Measurements from ENCODE around the gene C2orf68. TPM values are rescaled to one million over a fixed set of nuclear protein-coding genes. Genes with fewer than 3 reads are reported as not detected.

Gene C2orf68
- polyA plus RNA-seq, 1 of the 3 experiments (the other 2 are of a cell fraction): 14.5 TPM

- no peak overlapping the region for H3K4me3 ChIP-seq (ENCODE audit: low read depth in 2 of 2, low read length in 1 of 2)
- H3K9me3 ChIP-seq: no peaks in the 10 kb centered on the region
- H3K9ac ChIP-seq: no peak overlapping the region
- ChIA-PET CTCF (interaction anchor here (0.8 kb wide), 1 partner anchor 188 kb away, joined by 4 read pairs; no protein-coding TSS in a partner anchor), POLR2A (interaction anchor here (1.1 kb wide), 1 partner anchor 26 kb away, joined by 3 read pairs; no protein-coding TSS in a partner anchor)
- no peaks in the 10 kb centered on the region for H3K9me2 ChIP-seq
- no peak overlapping the region for H3K27ac ChIP-seq (ENCODE audit: low read depth in 2 of 2, low read length in 1 of 2)
- no peaks in the 10 kb centered on the region for H3K27me3 ChIP-seq (ENCODE audit: insufficient read depth)
- no peak overlapping the region for H2AFZ ChIP-seq (ENCODE audit: low read depth)
- no peaks in the 10 kb centered on the region for H3K4me1 ChIP-seq (ENCODE audit: control insufficient read depth in 1 of 2, insufficient read depth in 2 of 2, low read depth in 1 of 2, low read length in 1 of 2)
- H3K79me2 ChIP-seq (ENCODE audit: insufficient read depth): no peaks in the 10 kb centered on the region
- 77% methylated on average over 16 of the region's 19 CpGs for WGBS (ENCODE audit: low lambda C conversion rate)
- H3K4me2 ChIP-seq: no peak overlapping the region
- no peak for DNase-seq
- no peaks in the 10 kb centered on the region for H4K20me1 ChIP-seq (ENCODE audit: insufficient read depth)
- TF ChIP-seq MXI1 (IDR thresholded peaks at IDR 0.05; ENCODE audit: low read depth, low read length) (no peak), EZH2phosphoT487 (IDR thresholded peaks at IDR 0.05; ENCODE audit: borderline replicate concordance, low read depth) (no peak), MEF2A (IDR thresholded peaks at IDR 0.05; ENCODE audit: borderline replicate concordance, low read depth) (no peak), RCOR1 (IDR thresholded peaks at IDR 0.05; ENCODE audit: low read length) (no peak), FOXJ3 (CRISPR knock-in tag; IDR thresholded peaks at IDR 0.05) (no peak)
- TF ChIP-seq, protein P1, sequence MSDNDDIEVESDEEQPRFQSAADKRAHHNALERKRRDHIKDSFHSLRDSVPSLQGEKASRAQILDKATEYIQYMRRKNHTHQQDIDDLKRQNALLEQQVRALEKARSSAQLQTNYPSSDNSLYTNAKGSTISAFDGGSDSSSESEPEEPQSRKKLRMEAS (IDR thresholded peaks at IDR 0.05; ENCODE audit: low read depth): no peak
- H3F3A ChIP-seq (replicated peaks; ENCODE audit: insufficient read depth): no peaks in the 10 kb centered on the region
- H3K36me3 ChIP-seq (replicated peaks in 1 of 2; ENCODE audit: control insufficient read depth in 1 of 2, insufficient read depth in 2 of 2, low read length in 1 of 2): no peaks in the 10 kb centered on the region
Measured at GRCh38 chr2:85578243-85579180, 33.4 kb downstream of the C2orf68 start.

- no peak within 1 kb of the TSS for H3K4me3 ChIP-seq (ENCODE audit: low read depth in 2 of 2, low read length in 1 of 2)
- H3K4me2 ChIP-seq: no peak within 1 kb of the TSS
- no peak for DNase-seq
- no peaks in the 10 kb centered on the region for H3K4me1 ChIP-seq (ENCODE audit: control insufficient read depth in 1 of 2, insufficient read depth in 2 of 2, low read depth in 1 of 2, low read length in 1 of 2)
- H4K20me1 ChIP-seq (ENCODE audit: insufficient read depth): no peaks in the 10 kb centered on the region
- H3K36me3 ChIP-seq (replicated peaks in 1 of 2; ENCODE audit: control insufficient read depth in 1 of 2, insufficient read depth in 2 of 2, low read length in 1 of 2): no peaks in the 10 kb centered on the region
- no peak within 1 kb of the TSS for H3K9ac ChIP-seq
- TF ChIP-seq POLR2AphosphoS5 (IDR thresholded peaks at IDR 0.05; ENCODE audit: low read depth, low read length) (no peak), SIN3A (IDR thresholded peaks at IDR 0.05; ENCODE audit: borderline replicate concordance, low read depth, low read length) (no peak), FOXJ3 (CRISPR knock-in tag; IDR thresholded peaks at IDR 0.05) (no peak), TAF1 (IDR thresholded peaks at IDR 0.05; ENCODE audit: borderline replicate concordance, low read depth, low read length) (no peak), RXRA (IDR thresholded peaks at IDR 0.05; ENCODE audit: borderline replicate concordance, low read depth) (no peak), NRF1 (IDR thresholded peaks at IDR 0.05; ENCODE audit: low read depth, low read length) (no peak), ZBTB33 (IDR thresholded peaks at IDR 0.05; ENCODE audit: borderline replicate concordance, low read depth) (no peak)
- TF ChIP-seq, protein P2, sequence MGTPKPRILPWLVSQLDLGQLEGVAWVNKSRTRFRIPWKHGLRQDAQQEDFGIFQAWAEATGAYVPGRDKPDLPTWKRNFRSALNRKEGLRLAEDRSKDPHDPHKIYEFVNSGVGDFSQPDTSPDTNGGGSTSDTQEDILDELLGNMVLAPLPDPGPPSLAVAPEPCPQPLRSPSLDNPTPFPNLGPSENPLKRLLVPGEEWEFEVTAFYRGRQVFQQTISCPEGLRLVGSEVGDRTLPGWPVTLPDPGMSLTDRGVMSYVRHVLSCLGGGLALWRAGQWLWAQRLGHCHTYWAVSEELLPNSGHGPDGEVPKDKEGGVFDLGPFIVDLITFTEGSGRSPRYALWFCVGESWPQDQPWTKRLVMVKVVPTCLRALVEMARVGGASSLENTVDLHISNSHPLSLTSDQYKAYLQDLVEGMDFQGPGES (IDR thresholded peaks at IDR 0.05; ENCODE audit: low read depth, low read length): no peak
- TF ChIP-seq, protein P1 (IDR thresholded peaks at IDR 0.05; ENCODE audit: low read depth): no peak
- TF ChIP-seq, protein P3, sequence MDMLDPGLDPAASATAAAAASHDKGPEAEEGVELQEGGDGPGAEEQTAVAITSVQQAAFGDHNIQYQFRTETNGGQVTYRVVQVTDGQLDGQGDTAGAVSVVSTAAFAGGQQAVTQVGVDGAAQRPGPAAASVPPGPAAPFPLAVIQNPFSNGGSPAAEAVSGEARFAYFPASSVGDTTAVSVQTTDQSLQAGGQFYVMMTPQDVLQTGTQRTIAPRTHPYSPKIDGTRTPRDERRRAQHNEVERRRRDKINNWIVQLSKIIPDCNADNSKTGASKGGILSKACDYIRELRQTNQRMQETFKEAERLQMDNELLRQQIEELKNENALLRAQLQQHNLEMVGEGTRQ (IDR thresholded peaks at IDR 0.05; ENCODE audit: borderline replicate concordance, low read depth, low read length): no peak
- H3K9me3 ChIP-seq: no peaks in the 10 kb centered on the region
- H3F3A ChIP-seq (replicated peaks; ENCODE audit: insufficient read depth): no peaks in the 10 kb centered on the region
- H3K79me2 ChIP-seq (ENCODE audit: insufficient read depth): no peaks in the 10 kb centered on the region
- POLR2A ChIA-PET: interaction anchor here (0.7 to 1.0 kb wide), 2 partner anchors 16 to 39 kb away, joined by 5 to 6 read pairs; partner anchors contain the start of gene MAT2A
- H3K27me3 ChIP-seq (ENCODE audit: insufficient read depth): peaks cover 5% of the 10 kb centered on the region; the same call in 1 of the 2 replicates
- H3K27ac ChIP-seq (ENCODE audit: low read depth in 2 of 2, low read length in 1 of 2): no peak within 1 kb of the TSS
- WGBS (ENCODE audit: low lambda C conversion rate): 80% methylated on average over 16 of the region's 19 CpGs
- H2AFZ ChIP-seq (ENCODE audit: low read depth): no peak within 1 kb of the TSS
- no peaks in the 10 kb centered on the region for H3K9me2 ChIP-seq
- CTCF ChIA-PET: interaction anchor here (0.8 kb wide), 1 partner anchor 187 kb away, joined by 4 read pairs; no protein-coding TSS in a partner anchor
Measured at GRCh38 chr2:85577386-85578242, 34.3 kb downstream of the C2orf68 start, which contains the start of gene VAMP8. Gene VAMP8 (plus strand): TSS chr2:85577586. CDS start chr2:85577647, 61 bp downstream.
